ENCODE results near the gene COL19A1. TPM values are rescaled to one million over a fixed set of nuclear protein-coding genes. Genes with fewer than 3 reads are reported as not detected.
A peak's percentile ranks its signal among the peaks of the same experiment; 100 is the strongest.
"Not testable (repeated sequence)": the region's sequence is repeated elsewhere in the genome, so short reads cannot be mapped to it uniquely, and the experiment has no call there.

The COL19A1 gene
- 0.14 TPM for polyA plus RNA-seq (2013, experiment 1 of 2; ENCODE audit: insufficient read length)
- polyA plus RNA-seq (2013, experiment 2 of 2; ENCODE audit: insufficient read length): 0.60 TPM

GRCh38 chr6:69866351-69866769 is at the start of gene COL19A1:
Gene COL19A1, plus strand, starts transcription at chr6:69866556. Its CDS starts 13,012 bp downstream, at chr6:69879568.
- no peak for DNase-seq

GRCh38 chr6:69816569-69816968 is 49.8 kb upstream of the COL19A1 start:
- no peak for DNase-seq

- no peak for DNase-seq
These were observed 49.0 kb upstream of the COL19A1 start for GRCh38 chr6:69817358-69817757.

GRCh38 chr6:69818223-69818930 is 48.0 kb upstream of the COL19A1 start:
- no peak for DNase-seq

- no peak for DNase-seq
These were observed 47.2 kb upstream of the COL19A1 start for GRCh38 chr6:69819138-69819537.

- no peak for DNase-seq
These were observed 46.3 kb upstream of the COL19A1 start for GRCh38 chr6:69820018-69820417.

GRCh38 chr6:69820438-69820837 is 45.9 kb upstream of the COL19A1 start:
- DNase-seq: no peak

- not testable (repeated sequence) for DNase-seq
These were observed 42.0 kb upstream of the COL19A1 start for GRCh38 chr6:69824355-69824754.

GRCh38 chr6:69825904-69826303 is 40.5 kb upstream of the COL19A1 start:
- DNase-seq: peak; percentile 10

GRCh38 chr6:69827276-69827893 is 39.0 kb upstream of the COL19A1 start:
- DNase-seq: peak; percentile 69

- DNase-seq: no peak
These were observed 33.8 kb upstream of the COL19A1 start for GRCh38 chr6:69832558-69832957.

- peak; percentile 71 for DNase-seq
These were observed 30.8 kb upstream of the COL19A1 start for GRCh38 chr6:69835414-69836179.

- DNase-seq: no peak
These were observed 24.5 kb upstream of the COL19A1 start for GRCh38 chr6:69841862-69842261.

GRCh38 chr6:69843189-69843588 is 23.2 kb upstream of the COL19A1 start:
- no peak for DNase-seq

GRCh38 chr6:69846312-69846711 is 20.0 kb upstream of the COL19A1 start:
- DNase-seq: no peak

- no peak for DNase-seq
These were observed 19.4 kb upstream of the COL19A1 start for GRCh38 chr6:69846770-69847491.

- DNase-seq: no peak
These were observed 18.9 kb upstream of the COL19A1 start for GRCh38 chr6:69847492-69847788.

GRCh38 chr6:69848552-69848951 is 17.8 kb upstream of the COL19A1 start:
- DNase-seq: no peak

GRCh38 chr6:69852706-69853105 is 13.7 kb upstream of the COL19A1 start:
- DNase-seq: no peak

- DNase-seq: no peak
These were observed 4.4 kb upstream of the COL19A1 start for GRCh38 chr6:69861986-69862385.

- DNase-seq: no peak
These were observed 2.6 kb upstream of the COL19A1 start for GRCh38 chr6:69863766-69864165.

GRCh38 chr6:69865126-69865525 is 1.2 kb upstream of the COL19A1 start:
- peak; percentile 79 for DNase-seq

Measured in fibroblast of skin of back (primary cell).